GOT3 (cell line): ENCODE results near the gene MCHR1.

Experiments used
- DNase-seq: peaks from one replicate; lab custom pipeline; 2025; ENCODE audit warnings: mixed read lengths; lab: John Stamatoyannopoulos, UW

MCHR1 gene

GRCh38 chr22:40727070-40727963 is 48.0 kb downstream of the MCHR1 start:
- DNase-seq: no peak

DNA sequence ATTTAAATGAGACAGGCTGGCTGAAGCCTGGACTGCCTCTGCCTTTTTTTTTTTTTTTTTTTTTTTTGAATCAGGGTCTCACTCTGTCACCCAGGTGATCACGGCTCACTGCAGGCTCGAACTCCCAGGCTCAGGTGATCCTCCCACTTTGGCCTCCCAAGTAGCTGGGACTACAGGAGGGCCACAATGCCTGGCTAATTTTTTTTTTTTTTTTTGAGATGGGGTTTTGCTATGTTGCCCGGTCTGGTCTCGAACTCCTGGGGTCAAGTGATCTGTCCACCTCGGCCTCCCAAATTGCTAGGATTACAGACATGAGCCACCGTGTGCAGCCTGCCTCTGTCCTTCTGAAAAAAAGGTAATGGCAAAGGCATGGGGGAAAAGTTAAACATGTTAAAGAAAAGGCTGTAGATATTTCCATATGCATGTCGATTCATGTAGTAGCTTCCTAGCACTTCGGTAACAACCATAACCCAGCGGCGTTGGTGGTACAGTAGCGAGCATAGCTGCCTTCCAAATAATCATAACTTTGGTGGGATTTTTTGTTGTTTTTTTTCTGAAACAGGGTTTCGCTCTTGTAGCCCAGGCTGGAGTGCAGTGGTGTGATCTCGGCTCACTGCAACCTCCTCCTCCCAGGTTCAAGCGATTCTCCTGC is 48.8 kb downstream of the MCHR1 start:
- DNase-seq: no peak

DNA sequence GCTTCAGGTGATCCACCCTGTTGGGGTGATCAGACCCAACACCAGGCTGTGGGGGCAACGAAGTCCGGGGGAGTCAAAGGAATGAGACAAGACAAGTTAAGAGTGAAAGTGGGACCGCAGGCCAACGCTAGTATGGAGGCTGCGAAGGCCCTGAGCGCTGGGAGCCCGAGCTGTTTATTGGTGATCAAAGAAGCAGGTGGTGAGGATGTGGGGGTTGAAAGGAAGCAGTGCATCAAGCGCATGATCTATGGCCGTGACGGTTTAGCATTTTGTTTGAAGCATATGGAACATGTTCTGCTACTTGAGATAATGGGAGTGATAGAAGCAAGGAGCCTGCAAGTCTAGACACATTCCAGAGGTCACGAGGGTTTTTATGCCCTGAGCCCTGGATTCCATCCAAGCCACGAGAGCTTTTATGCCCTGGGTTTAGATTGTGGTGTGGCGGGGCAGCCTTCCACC is 49.5 kb downstream of the MCHR1 start:
- no peak for DNase-seq

- DNase-seq: no peak
Measured at GRCh38 chr22:40729284-40729683, 50.0 kb downstream of the MCHR1 start.
